HG03095 (cell line): Measurements from ENCODE around the gene POLA2.

Experiments
- ATAC-seq: cut with Tn5 transposase; IDR thresholded peaks from one replicate; pipeline ENCODE4 v1.9.1; 2021; ENCODE audit warnings: moderate library complexity; ENCODE audit not compliant: unreplicated experiment

POLA2 gene

DNA sequence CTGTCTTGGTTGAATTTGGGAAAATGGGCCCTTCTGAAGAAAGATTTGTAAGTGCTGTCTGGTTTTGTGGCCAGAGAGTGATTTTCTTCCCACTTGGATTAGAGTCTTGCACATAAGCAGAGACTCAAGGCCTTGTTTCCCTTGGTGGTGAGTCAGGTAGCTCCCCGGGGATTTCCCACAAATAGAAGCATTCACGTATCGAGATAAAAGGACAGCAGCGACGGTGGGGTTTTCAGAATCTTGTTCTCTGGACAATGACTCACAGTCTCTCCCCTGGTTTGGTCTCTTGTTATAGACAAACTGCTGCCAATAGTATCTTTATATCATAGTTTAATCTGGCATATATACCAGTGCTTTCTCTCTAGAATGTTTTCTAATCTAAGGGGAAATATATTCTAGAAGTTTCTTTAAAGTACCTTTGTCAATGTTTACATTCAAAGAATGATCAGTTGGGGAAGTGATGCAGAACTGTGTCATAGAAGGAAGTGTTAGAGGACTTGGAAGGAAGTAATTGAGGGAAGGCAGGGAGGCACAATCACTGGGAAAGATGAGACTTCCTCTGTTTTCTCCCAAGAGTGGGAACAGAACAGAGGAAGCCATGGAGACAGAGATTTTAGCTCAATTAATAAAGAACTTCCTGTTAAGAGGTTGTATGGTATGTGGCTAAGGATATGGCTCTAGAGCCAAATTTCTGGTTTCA is 18.1 kb downstream of the POLA2 start:
- ATAC-seq: no peak

DNA sequence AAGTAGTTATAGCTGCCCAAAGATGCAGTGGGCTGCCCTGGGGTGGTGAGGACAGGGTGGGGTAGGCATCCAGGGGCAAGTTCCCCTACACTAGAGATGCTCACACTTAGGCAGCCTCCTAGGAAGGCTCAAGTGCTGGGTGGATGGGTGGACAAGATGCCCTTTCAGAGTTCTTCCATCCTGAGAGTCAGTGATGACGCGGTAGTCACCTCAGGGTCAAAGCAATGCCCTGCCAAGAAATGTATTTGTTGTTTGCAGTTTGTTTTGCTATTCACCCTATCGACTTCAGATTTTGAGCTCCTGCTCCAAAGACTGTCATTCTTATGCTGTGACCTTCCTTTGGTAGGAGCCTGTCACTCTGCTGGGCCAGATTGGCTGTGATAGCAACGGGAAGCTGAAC is 18.9 kb downstream of the POLA2 start:
- ATAC-seq: no peak

DNA sequence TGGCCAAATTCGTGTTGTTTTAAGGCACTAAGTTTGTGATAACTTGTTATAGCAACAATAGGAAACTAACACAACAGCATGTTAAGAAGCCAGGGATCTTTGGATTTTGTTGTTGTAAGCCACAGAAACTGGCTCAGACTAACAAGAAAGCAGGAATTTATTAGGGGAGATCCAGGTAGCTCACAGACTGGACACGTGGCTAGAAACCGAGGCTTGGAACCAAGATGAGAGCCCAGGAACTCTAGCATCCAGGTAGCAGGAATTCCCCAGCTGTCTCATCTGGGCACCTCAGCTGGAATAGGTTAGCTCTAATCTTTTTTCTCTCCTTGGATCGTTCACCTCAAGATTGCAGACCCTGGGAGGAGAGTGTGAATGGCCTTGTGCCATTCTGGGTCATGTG is 24.9 kb downstream of the POLA2 start:
- no peak for ATAC-seq

DNA sequence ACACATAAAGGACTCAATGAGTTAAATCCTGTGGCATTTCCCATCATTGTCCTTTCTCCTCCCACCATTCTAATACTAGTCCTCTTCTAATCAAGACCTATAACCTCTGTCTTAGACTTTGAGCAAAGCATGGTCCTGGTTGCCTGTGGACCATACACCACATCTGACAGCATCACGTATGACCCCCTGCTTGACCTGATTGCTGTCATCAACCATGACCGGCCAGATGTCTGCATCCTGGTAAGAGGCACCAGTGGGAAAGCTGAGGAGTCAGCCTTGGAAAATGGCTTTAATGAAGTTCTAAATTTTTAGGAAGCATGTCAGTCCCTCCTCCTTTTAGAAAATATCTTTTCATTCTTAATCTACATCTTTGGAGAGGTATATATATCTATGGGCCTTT is 25.8 kb downstream of the POLA2 start:
- no peak for ATAC-seq

DNA sequence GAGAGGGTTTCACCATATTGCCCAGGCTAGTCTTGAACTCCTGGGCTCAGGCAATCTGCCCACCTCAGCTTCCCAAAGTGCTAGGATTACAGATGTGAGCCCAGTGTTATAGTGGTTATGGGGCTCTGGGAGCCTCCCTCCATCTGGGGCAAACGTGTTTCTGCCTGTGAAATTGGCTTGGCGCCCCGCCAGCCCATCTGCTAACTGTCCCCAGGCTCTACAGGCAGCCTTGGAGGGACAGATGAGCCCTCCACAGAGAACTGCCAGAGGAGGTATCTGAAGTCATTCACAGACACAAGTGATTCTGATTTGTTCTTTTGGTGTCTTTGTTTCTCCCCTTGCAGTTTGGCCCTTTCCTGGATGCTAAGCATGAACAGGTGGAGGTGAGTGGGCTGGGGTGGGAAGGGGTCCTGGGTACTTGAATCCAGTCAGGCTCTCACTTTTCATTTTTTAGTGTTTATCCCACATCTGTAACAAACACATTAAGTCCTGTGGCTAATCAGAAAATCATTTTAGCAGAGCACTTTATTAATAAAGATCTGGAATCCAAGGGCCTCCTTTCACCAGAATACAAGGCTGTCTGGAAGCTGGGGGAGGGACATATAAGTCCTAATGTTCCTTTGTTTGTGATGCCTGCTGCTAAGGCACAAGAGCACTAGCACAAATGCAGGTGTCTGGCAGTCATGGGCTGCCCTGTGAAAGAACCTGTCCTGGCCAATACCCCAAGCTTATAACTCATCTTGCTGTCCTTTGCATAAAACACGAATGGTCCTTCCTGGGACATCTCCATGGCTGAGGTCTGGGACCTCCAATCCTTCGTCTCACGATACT is 27.2 kb downstream of the POLA2 start:
- ATAC-seq: no peak

DNA sequence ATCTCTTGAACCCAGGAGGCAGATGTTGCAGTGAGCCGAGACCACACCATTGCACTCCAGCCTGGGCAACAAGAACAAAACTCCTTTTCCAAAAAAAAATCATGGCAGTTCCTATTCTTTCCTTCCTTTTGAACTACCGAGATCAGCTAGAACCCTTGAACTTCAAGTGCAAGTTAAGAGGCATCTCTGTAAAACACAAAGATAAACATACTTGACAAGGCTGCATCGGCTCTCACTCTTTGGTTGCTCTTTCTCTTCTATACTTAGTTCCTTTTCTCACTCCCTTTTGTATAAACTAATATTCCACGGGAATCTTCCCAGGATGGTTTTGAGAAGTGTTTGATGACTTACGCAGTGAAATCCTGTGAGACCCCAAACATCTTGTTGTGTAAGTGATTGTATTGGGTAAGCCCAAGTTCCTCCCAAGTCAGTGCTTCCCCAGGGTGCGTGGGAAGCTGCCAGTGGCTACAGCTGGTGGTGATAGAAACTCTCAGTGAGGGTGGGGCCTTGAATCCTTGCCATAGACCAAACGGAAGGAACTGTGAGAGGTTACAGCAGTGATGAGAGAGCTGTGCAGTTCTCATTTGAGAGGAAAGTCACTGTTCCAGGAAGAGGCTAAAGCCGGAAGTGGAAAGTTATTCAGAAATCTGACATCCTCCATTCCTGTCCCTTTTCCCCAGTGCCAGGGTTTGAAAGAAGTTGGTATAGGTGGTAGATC is 28.8 kb downstream of the POLA2 start:
- no peak for ATAC-seq

DNA sequence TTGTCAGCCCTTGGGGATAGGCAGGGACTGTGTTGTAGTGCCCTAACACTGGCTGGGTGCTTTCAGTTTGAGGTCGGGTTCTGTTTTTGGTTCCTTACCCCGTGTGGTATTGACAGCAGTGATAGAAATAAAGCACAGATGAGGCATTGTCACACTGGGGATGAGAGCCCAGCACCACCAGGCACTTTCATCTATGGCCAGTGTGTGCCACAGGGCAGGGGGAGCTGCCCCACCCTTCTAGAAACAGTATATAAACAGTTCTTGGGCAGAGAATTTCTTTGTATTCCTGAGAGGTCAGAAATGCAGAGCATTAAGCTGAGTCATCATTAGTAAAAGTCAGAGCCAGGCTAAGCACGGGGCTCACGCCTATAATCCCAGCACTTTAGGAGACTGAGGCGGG is 29.9 kb downstream of the POLA2 start:
- no peak for ATAC-seq

DNA sequence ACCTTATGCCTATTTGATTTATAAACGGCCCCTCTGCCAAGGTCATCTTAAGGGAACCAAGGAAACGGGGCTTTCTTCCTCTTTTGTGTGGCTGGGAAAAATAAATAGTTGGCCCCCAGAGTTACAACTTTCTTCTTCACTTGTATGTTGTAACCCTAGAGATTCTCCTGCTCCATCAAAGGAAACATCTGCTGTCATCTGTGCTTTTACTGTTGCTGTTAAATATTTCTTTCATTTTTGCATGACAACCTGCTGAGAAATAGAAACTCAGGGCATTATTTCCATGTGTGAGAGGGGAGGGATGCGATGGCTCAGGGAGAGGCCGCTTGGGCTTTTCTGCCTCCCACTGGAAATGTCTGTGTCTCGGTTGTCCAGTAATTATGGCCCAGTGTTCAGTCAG is 31.1 kb downstream of the POLA2 start:
- ATAC-seq: no peak

DNA sequence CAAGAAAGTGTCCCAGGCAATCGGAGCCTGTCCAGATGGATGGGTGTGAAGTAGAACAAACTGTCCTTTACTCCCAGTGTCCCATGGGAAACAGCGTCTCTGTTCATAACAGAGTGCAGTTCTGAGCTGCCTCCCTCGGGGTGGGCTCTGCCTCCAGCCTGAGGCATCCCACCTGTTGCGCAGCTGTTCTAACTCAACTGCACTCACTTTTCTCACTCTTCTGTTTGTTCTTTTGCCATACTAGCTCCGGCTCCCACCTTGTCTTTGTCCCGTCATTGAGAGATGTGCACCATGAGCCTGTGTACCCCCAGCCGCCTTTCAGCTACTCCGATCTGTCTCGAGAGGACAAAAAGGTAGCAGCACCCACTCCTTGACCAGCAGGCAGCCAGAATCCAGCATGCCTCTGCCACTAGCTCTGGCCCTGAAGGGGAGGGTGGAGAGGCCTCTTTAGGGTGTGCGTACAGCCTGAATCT is 32.2 kb downstream of the POLA2 start:
- no peak for ATAC-seq

DNA sequence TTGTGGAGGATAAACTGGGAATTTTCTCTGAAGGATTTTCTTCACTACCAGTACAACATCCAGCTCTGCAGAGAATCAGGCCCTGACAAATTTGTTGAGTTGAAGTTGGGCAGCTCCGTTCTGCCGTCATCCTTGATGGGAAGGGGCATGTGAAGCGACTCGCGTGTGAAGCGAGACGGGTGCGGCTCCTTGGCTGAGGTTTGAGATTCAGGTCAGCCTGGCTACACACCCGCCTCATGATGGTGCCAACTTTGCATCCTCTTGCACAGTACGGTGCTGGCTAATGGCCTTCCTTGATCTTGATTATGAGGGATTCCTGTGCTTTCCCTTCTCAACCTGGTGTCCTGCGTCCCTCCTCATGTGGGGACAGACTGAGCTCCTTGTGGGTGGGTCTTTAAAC is 33.2 kb downstream of the POLA2 start:
- ATAC-seq: no peak

DNA sequence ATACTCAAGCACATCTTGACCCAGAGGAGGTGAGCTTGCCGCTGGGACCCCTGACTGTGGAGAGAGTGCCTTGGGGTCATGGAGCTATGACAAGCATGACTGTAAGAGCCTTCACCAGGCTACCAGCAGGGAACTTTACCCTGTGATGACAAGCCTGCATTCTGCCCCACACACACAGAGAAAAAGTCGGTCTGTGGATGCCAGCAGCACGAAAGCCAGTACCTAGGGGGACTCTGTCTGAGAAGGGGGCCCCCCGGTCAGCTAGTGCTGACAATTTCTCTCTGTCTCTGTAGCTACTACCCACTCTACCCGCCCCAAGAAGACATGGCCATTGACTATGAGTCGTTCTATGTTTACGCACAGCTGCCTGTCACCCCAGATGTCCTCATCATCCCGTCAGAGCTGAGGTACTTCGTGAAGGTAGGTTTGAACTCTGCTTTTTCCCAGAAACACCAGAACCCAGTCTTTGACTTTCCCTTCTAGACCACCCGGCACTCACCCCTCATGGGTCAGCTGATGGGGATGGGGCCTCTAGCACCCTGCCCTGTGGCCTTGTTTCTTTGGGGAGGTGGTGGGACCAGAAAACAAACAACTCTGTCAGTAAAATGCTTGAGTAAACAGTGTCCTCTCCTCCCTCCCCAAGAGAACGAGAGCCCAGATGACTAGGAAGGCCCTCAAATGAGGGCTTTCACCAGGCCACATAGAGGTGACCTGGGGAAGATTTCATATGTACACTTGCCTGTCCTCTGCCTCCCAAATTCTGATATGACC is 34.0 kb downstream of the POLA2 start:
- no peak for ATAC-seq

DNA sequence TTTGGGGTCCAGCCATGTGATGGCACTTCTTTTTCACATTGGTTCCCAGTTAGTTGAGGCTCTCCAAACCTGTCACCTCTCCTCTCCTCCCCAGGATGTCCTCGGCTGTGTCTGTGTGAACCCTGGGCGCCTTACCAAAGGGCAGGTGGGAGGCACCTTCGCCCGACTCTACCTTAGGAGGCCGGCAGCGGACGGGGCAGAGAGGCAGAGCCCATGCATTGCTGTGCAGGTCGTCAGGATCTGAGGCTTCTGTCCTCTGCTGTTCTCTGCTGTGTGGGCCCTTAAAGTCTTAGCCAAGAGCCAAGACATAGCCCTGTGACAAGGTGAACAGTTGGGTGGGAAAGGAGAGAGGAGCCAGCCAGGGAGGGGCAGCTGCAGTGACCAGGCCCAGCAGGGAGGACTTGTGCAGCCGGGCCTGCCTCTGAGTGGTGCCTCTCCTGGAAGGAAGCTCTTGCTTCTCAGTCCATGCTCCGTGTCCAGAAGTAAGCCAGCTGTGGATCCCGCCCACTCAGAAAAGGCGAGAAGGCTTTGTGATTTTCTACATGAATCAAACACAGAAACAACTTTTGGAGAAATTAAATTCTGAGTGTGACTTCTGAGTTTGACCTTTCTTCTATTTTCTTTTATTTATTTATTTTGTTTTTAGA is 35.4 kb downstream of the POLA2 start:
- ATAC-seq: no peak

DNA sequence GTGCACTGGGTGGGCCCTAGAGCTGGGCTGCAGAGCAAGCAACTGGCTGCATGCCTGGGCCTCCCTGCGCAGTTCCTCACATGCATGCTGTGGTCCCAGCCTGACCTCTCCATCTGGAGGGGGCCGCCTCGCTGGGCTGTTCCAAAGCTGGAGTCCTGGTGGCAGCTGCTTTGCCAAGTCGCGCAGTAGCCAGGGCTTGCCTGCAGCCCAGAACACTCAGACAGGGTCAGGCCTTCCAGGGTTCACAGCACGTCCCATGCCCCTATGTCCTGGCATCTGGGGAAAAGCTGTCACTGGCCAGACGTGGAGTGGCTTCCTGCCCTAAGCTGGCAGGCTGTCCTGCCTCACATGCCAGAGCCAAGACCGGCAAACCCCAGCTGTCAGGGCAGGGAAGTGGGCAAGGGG is 36.4 kb downstream of the POLA2 start:
- ATAC-seq: no peak

DNA sequence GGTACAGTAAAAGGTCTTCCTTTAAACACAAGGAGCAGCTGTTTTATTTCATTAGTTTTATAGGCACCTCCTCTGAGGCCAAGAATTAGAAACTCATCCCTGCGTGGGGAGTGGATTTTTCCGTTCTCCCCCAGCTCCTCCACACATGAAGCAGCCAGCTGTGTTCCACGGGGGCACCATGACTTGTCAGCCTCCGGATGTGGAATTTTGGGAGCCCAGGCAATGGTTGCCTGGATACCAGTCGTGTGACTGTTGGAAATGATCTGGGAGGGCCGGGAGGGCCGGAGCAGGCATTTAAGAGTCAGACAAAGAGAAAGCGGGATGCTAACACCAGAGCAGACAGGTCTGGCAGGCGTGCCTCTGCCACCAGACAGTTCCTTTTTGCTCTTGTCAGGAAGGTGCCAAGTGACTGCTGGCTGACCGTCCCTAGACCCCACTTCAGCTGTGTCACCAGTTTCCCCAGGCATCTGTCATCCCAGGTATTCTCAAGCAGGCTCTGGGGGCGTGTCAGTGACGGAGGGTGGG is 37.0 kb downstream of the POLA2 start:
- no peak for ATAC-seq

DNA sequence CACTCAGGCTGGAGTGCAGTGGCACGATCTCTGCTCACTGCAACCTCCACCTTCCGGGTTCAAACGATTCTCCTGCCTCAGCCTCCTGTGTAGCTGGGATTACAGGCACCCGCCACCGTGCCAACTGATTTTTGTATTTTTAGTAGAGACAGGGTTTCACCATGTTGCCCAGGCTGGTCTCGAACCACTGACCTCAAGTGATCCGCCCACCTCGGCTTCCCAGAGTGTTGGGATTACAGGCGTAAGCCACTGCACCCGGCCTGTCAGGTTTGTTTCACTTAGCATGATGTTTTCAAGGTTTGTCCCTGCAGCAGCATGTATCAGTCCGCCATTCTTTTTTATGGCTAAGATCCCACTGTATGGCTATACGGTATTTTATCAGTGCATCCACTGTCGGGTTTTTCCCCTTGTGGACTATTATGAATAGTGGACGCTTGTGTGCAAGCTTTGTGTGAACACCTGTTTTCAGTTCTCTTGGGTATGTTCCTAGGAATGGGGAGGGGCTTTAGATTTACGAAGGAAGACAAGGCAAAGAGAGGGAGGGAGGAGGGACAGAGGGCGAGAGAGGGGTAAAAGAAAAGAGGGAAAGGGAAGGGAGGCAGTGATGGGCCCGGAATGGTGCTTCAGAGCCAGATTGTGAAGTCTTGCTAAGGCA is 39.0 kb downstream of the POLA2 start:
- ATAC-seq: no peak

DNA sequence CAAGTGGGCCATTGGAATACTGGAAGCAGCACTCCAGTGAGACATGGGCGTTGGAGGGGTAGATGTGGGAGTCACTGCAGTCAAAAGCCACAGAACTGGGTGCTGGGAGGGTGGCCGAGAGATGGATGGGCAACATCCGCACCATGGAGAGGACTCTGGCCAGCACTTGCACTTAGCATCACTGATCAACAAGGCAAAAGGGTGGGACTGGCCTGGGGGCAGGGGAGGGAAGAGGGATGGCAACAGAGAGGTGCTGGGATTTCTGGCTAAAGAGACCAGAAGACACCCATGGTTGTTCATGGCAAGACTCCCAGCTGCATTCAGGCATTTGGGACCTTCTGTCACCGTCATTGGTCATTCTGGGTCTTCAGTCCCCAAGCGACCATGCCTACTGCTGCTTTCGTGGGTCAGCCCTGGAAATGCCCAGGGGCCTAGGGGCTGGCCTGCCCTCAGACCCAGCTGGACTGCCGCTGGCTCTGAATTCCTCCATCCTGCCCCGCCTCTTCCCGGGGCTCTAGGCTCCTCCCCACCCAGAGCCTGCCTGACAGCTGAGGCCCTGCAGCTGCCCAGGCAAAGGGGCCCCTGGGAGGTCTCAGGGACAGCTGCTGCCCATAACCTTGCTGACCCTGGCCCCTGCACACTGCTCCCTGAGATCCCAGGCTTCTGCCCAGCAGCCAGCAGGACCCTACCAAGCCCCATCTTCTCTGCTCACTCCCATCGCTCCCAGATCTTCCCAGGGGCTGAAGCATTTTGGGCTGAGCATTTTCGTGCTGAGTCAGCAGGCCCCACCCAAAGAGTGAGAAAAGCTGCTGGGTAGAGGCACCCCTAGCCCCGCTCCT is 39.9 kb downstream of the POLA2 start:
- ATAC-seq: no peak

DNA sequence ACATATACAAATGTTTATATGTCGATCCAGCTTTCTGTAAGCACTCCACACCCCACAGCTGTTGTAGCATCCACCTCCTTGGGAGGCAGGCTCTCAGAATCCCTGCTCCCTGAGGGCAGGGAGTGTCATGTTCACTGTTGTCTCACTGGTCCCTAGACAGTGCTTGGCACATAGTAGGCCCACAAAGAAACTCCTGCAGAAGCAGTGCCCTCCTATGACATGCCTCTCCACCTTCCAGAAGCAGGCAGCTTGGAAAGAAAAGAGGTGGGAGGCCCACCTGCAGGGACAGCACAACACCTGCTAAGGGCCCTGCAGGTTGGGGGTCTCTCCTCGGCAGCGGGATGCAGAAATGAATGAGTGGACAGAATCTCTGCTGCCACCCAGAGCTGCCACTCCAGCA is 41.8 kb downstream of the POLA2 start:
- no peak for ATAC-seq

DNA sequence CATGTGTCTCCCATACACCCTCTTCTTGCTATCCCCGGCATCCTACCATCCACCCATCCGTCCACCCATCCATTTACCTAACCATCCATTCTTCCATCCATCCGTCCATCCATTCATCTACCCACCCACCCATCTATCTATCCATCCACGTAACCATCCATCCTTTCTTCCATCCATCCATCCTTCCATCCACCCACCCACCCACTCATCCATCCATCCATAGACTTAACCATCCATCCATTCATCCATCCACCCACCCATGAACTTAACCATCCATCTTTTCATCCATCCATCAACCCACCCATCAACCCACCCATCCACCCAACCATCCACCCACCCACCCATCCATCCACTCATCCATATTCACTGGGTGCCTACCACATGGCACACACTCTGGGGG is 42.3 kb downstream of the POLA2 start:
- ATAC-seq: no peak

DNA sequence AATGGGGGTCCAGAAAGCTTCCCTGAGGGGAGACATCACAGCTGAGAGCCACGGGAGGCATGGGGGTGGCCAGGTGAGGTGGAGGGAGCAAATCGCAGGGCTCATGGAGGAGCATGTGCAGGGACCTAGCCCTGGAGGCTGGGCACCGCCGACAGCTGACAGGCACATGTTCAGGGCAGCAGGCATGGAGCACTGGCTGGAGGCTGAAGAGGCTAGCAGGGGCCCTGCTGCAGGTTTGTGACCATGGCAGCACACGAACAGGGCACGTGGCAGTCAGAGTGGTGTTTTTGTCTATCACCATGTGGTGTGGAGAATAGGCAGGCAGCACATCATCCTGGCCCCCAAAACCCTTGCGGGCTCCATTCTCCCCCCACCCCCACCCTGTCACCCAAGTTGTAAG is 42.9 kb downstream of the POLA2 start:
- ATAC-seq: no peak
